Myocyte (in vitro differentiated cells): ENCODE results near the gene SPATC1L. TPM values are rescaled to one million over a fixed set of nuclear protein-coding genes. Genes with fewer than 3 reads are reported as not detected.

ENCODE experiments used
- DNase-seq: peaks from one replicate; pipeline ENCODE4 v3.0.0-alpha.2; 2012; ENCODE audit warnings: low read depth
- total RNA-seq: library from RNA; depleted of rRNA; stranded (reverse); fragments of >200 nt; gene quantifications from 2 replicates; pipeline ENCODE4 v1.2.3, GENCODE V29; 2014

The SPATC1L gene
- total RNA-seq, 1 donor from 2014 or later, result 16.8 TPM

DNA sequence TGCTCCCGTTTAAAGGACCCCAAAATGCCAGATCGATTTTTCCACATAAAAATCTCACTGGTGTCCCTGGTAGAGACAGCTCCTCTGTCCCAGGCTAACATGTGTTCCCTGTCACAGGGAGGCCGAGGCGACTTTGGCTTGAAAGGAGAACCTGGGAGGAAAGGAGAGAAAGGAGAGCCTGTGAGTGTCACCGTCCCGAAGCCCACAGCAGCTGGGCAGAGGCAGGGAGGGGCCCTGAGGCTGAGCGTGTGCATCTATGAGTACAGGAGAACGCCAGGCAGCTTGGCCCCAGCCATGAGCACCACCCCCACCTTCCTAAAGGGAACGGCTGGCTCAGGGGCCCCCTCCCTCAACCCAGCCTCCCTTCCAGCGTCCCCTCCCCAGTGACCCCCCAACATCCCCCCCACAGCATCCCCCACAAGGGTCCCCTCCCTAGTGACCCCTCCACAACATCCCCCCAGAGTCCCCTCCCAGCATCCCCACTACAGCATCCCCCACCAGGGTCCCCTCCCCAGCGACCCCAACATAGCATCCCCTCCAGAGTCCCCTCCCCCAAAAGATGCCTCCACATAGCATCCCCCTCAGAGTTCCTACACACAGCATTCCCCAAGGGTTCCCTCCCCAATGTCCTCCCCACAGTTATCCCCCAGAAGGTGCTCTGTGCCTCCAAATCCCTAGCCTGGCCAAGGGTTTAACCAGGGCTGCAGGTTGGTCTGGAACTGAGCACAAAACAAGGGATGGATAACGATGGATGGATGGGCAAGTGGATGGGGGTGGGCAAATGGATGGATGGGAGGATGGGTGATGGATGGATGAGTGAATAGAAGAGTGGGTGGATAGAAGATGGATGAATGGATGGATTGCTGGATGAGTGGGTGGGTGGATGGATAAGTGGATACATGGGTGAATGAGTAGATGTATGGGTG is 61.2 kb downstream of the SPATC1L start:
- no peak for DNase-seq

DNA sequence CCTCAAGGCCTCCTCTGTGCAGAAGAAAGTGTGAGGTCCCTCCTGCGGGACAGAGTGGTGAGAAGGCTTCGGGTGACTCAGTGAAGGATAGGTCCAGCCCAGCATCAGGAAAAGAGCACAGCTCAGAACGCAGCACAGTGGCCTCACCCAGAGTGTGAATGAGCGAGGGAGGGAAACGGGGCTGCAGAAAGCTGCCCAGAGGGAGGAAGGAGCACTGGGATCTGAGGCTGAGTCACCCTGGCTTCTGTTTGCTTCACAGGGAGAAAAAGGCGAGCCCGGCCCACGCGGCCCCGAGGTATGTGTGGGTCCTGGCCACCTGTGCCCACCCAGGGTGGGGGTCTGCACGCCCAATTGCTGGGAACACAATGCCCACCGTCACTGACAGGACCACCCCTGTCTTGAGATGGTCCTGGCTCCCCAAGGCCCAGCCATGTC is 62.0 kb downstream of the SPATC1L start:
- no peak for DNase-seq

DNA sequence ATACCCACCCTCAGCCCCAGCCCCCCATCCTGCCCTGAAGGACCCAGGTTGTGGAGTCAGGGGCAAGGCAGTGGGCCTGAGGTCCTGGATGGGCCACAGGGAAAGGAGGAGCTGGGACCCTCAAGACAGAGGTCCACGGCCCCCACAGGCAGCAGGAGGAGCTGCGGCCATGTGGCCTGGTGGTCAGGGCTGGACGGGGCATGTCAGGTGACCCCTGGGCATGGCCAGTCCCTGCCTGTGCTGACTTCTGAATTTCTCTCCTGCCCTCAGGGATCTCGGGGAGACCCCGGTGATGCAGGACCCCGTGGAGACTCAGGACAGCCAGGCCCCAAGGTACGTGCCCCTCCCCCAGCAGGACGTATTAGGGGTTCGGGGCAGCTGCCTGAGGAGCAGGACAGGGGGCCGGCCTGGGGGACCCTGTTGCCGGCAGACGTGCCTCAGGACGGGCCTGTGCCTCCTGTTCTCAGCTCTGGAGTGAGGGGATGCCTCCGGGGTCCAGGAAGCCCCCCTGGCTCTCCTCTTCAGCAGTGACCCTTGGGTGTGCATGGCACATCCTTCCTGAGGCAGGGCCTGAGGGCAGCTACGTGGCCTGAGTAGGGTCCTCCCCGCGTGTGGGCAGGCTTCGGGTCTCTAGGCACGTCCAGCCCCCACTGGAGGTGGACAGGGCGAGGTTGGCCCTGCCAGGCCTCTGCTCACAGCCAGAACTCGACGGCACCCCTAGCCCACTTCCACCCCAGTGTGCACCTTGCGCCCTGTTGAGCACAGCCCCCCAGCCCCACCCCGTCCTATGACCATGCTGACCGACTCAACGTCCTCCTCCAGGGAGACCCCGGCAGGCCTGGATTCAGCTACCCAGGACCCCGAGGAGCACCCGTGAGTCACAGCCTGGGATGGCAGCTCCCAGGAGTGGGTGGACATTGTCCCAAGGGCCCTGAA is 62.7 kb downstream of the SPATC1L start:
- DNase-seq, result no peak

DNA sequence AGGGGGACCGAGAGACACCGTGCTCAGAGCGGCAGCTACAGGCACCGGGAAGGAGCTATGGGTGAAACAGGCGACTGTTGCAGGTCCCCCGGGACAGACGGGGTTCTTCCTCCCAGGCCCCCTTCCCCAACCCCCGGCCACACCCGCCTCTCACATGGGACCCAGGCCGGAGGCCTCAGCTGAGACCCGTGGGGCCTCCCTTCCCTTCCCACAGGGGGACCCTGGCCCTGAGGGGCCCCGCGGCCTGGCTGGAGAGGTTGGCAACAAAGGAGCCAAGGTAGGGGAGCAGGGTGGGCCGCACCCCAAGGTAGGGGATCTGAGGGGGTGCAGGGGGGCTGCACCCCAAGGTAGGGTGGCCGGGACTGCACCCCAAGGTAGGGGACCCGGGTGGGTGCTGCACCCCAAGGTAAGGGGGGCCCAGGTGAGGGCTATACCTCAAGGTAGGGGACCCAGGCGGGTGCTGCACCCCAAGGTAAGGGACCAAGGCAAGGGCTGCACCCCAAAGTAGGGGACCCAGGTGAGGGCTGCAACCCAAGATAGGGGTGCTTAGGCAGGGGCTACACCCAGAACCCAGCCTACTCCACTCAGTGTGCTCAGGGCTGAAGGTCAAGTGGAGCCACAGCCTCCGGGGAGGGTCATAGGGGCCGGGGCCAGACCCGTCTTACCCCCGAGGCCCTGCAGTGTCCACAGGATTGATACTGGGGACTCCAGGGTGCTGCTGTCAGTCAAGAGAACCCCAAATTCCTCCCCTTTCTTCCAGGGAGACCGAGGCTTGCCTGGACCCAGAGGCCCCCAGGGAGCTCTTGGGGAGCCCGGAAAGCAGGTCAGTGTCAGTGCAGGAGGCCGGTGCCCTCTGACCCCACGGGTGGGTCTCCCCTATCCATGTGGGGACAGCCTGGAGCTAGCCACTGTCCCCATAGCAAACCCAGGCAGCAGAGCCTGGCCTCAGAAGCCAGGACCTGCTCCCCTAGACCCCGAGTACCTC is 63.7 kb downstream of the SPATC1L start:
- DNase-seq, result no peak

DNA sequence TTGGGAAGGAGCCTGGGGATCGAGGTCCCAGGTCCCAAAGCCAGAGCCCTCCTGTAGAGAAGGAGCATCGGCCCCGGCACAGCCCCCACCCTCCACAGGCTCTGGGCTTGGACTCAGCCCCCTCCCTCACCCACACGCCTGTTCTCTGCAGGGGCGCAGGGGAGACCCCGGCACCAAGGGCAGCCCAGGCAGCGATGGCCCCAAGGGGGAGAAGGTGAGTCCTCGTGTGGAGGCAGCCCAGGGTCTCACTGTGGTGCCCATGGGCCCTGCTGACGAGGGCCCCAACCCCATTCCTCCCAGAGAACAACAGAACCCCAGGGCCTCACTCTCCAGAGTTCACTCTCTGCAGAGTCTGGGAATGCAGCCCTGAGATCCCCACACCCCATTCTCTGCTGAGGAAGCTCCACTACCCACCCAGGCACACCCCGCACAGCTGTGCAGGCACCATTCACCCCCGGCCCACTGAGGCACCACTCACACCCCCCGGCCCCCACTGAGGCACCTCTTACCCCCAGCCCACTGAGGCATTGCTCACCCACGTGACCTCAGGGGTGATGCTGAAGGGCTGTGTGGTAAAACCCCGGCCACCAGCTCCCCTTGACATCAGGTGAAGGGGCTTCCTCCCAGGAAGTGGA is 64.5 kb downstream of the SPATC1L start:
- no peak for DNase-seq

DNA sequence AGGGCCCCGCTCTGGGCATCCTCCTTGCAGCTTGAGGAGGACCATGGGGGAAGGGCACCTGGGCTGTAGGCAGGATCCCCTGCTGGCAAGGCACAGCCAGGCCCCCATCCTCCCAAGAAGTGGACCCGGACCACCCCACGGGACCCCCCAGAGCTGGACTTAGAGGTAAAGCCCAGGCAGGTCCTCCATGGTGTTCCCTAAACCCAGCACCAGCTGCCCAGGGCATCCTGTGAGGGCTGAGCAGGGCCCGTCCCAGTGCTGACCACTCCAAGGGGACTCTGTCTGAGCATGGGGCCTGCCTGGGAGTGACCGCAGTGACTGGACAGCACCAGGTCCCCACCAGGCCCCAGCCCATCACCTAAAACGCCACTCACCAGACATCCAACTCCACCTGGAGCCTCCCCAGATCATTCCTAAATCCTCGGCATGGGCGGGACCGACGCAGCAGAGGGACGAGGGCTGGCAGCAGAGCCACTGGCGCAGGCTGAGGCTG is 65.1 kb downstream of the SPATC1L start:
- no peak for DNase-seq

DNA sequence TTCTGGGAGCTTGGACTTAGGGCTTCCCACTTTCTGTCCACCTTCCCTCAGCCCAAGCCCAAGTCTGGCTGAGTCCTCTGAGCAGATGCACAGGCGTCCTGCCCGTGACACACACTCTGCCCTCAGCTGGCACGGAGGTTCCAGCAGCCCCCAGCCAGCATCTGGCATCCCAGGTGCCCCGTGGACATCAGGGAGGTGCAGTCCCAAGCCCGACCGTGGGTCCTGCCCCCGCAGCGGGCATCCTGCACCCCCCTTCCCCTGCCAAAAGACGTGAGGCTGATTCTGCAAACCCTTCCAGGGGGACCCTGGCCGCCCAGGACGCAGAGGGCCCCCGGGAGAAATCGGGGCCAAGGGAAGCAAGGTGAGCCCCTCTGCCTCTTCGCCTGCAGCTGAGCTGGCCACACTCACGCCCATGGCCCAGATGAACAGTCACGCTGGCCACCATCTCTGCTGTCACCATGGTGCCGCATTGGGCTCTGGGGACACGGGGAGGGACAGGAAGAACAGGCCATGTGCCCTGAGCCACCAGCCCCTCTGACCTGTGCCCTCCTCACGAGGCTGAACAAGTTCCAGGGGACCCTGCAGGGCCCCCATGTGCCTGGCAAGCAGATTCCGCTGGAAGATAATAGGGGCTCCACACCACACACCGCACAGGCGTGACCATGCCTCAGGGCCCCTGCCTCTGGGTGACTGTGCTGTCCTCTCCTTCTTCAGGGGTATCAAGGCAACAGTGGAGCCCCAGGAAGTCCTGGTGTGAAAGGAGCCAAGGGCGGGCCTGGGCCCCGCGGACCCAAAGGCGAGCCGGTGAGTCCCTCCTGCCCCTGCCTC is 65.7 kb downstream of the SPATC1L start:
- no peak for DNase-seq

DNA sequence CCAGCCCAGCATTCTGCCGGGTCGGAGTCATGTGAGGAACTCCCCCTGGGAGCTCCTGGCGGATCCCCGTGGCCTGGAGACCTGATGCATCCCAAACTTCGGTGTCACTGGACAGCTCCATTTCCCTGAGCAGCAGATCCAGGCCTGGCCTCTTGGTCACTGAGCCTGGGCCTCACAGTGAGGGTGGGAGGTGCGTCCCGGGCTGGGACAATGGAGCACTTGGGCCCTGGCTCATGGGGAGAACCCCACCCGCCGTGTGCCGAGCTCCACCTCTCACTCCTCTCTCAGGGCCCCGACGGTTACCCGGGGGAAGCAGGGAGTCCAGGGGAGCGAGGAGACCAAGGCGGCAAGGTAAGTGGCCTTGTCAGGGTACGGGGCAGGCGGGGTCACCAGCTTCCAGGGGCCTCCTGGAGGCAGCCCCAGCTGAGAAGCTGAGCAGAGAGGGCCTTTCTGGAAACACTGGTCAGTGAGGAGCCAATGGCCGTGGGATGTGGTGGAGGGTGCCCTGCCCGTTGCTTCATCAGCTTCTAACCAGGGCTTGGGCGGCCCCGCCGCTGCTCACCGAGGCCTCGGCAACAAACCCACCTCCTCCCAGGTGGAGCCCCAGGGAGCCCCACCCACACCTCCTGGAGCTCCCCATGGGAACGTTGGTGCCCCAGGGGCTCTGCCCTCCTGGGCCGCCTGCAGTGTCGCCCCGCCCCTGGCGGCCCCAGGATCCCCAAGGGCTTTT is 66.5 kb downstream of the SPATC1L start:
- DNase-seq, result no peak

DNA sequence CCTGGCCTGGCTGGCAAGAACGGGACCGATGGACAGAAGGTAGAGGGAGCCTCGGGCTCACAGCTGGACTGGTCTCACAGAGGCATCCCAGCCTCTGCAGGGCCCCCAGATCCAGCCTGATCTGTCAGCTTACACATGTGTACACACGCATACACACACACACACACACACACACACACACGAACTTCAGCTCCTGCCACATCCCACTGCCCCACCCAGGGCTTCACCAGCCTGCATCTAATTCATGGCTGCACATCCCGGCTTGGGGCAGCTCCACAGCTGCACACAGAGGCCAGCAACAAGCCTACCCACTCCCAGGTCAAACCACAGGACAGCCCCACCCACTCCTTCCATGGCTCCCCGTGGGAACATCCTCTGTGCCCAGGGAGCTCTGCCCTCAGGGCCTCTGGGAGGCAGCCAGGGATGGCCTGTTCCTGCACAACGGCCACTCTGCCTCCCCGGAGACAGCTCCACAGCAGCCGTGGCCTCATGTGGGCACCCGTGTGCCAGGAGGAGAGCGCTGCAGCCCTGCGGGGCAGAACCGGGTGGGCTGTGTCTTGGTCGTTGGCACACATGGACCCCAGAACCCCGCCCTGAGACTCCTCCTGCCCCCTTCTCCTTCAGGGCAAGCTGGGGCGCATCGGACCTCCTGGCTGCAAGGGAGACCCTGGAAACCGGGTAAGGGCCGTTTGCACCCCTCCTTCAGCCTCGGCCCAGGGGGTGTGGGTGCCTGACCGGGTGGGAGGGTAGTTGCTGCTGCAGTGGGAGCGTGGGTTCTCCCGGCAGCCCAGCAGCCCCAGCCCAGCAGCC is 67.3 kb downstream of the SPATC1L start:
- DNase-seq, result peak; percentile 67

DNA sequence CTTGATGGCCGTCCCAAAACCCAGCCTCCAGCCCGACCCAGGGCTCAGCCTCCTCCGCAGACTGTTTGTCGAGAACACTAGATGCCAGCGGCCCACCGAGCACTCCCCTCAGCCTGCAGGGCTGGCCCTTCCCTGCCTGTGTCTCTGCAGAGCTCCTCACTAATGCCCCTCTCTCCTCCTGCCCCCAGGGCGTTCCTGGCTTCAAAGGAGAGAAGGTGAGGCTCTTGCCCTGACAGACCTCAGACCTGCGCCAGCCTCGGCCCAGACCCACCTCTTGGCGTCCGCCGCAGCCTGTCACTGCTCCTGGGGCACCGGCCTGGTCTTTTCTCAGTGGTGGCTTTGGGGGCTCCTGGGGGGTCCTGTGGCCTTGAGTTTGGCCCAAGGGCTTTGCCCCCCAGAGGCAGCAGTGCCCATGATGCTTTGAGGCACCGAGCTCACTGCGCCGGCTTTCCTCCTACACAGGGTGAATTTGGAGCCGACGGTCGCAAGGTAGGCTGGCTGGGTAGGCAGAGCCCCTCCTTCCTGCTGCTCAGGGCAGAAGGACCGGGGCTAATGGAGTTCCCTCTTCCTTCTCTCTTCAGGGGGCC is 68.0 kb downstream of the SPATC1L start:
- DNase-seq, result no peak

DNA sequence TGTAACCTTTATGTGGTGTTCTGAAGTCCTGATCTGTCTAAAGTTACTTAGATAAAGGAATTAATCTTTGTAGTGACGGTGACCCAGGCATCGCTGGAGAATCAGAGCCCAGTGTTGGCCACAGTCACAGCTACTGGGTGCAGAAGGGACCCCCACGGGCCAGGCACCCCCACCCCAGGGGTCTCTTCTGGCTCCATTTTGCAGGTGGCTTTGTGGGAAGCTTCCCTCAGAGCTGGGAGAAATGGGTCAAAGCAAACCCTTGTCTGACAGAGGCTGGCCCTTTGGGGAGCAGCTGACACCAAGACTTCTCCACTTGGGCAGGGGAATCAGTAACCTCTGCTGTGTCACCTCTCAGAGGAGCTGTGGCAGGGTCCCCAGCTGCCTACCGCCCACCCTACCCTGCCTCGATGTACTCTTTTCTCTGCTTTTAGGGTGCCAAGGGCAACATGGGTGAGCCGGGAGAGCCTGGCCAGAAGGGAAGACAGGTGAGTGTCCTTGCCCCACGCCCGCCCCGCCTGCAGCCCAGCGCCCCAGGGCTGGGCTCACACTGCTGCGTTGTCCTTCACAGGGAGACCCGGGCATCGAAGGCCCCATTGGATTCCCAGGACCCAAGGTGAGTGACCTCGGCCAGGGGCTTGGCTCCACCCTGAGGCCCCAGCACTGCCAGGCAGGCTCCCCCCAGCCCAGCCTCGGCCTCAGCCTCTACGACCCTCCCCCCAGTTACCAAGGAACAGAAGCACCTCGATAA is 68.6 kb downstream of the SPATC1L start:
- DNase-seq, result no peak

DNA sequence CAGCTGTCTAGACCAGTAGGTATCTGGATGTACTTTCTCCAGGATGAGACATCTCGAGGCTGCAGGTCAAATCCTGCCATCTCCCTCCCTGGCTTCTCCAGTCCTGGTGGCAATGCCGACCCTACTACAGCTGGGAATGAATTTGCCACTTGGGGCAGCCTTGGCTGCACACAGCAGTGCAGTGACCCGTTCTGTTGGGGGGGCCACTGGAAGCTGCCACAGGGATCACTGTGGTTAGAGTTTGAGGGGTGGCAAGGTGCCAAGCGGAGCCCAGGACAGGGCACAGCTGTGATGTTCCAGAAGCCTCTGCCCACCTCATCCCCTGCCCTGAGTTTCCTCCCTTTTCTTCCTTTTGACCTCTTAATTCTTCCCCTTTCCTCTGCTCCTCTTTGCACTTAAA is 69.3 kb downstream of the SPATC1L start:
- DNase-seq, result no peak

DNA sequence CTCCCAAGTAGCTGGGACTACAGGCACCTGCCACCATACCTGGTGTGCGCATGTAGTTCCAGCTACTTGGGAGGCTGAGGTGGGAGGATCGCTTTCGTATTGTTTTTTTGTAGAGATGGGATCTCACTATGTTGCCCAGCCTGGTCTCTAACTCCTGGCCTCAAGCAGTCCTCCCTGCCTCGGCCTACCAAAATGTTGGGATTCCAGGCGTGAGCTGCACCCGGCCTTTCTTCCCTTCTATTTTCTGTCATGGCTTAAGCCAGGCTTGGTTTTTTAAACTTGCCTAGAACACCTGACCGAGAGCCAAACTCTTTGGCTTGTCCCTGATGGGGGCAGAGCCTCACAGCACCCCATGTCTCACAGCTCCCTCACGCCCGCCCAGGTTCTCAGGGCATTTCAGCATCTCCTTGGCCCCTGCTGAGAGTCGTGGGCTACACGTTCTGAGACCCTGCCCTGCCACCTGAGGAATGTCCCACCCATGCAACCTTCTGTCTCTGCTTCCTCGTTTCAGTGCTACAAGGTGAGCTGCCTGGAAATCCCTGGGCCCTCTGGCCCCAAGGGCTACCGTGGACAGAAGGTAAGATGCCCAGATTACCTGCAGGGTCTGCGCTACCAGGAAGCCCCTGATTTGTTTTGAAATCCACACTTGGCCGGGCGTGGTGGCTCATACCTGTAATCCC is 70.6 kb downstream of the SPATC1L start:
- no peak for DNase-seq

DNA sequence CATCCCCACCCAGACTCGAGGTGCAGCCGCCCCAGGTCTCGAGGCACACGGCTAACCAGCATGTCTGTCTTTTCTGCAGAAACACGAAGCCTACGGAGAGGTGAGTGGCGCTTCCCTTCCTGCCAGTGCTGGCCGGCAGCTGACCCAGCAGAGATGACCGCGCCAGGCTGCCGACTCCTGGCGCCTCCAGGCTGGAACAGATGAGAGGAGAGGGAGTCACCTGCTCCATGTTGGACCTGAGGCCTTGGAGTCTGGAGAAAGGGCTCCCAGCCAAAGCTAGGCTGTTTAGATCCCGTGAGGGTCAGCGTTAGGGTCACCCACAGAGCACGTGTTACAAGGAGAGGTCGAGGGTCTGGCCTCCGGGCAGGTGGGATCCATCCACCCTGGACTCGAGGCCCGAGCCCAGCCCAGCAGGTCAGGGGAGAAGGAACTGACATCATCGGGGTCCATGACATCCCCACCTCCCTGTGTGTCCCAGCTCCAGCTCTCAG is 71.5 kb downstream of the SPATC1L start:
- DNase-seq, result no peak

DNA sequence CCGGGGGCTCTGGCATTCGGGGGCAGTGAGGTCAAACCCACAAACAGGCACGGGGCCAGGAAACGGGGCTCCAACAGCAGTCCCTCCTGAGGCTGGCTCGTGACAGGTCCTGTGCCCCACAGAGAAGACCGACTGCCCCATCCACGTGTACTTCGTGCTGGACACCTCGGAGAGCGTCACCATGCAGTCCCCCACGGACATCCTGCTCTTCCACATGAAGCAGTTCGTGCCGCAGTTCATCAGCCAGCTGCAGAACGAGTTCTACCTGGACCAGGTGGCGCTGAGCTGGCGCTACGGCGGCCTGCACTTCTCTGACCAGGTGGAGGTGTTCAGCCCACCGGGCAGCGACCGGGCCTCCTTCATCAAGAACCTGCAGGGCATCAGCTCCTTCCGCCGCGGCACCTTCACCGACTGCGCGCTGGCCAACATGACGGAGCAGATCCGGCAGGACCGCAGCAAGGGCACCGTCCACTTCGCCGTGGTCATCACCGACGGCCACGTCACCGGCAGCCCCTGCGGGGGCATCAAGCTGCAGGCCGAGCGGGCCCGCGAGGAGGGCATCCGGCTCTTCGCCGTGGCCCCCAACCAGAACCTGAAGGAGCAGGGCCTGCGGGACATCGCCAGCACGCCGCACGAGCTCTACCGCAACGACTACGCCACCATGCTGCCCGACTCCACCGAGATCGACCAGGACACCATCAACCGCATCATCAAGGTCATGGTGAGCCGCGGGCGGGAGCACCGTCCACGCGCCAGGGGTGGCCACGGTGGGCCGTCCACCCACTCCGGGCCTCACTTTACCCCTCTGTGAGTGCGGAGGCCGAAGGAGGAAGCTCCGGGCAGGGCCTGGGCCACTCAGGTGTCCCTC is 72.2 kb downstream of the SPATC1L start:
- no peak for DNase-seq
